HEK293 (cell line): Measurements from ENCODE around the gene MEX3A.

Experiments used
- CTCF ChIP-seq: fragments of 450-650 bp; formaldehyde crosslinking; IDR thresholded peaks from 2 replicates; pipeline ENCODE4 v1.5.1; 2016; ENCODE audit warnings: missing biosample characterization, missing genetic modification characterization
- EGR2 ChIP-seq: fragments of 450-650 bp; formaldehyde crosslinking; IDR thresholded peaks from 2 replicates; pipeline ENCODE4 v1.5.1; 2016; ENCODE audit warnings: low read depth, missing biosample characterization, missing genetic modification characterization
- GLIS1 ChIP-seq: fragments of 450-650 bp; formaldehyde crosslinking; IDR thresholded peaks from 2 replicates; pipeline ENCODE4 v1.5.1; 2016; ENCODE audit warnings: missing biosample characterization, missing genetic modification characterization
- GLIS2 ChIP-seq: fragments of 450-650 bp; formaldehyde crosslinking; IDR thresholded peaks from 2 replicates; pipeline ENCODE4 v1.5.1; 2016; ENCODE audit warnings: missing biosample characterization, missing genetic modification characterization
- KLF16 ChIP-seq: fragments of 450-650 bp; formaldehyde crosslinking; IDR thresholded peaks from 2 replicates; pipeline ENCODE4 v1.5.1; 2017; ENCODE audit warnings: missing biosample characterization, missing genetic modification characterization
- KLF7 ChIP-seq: fragments of 450-650 bp; formaldehyde crosslinking; IDR thresholded peaks from 2 replicates; pipeline ENCODE4 v1.5.1; 2016; ENCODE audit warnings: missing biosample characterization, missing genetic modification characterization, borderline replicate concordance
- REPIN1 ChIP-seq: fragments of 450-650 bp; formaldehyde crosslinking; IDR thresholded peaks from 2 replicates; pipeline ENCODE4 v1.5.1; 2017; ENCODE audit warnings: missing biosample characterization, missing genetic modification characterization, low read depth
- SP7 ChIP-seq: fragments of 450-650 bp; formaldehyde crosslinking; IDR thresholded peaks from 2 replicates; pipeline ENCODE4 v1.5.1; 2016; ENCODE audit warnings: missing biosample characterization, missing genetic modification characterization
- YY1 ChIP-seq: fragments of 450-650 bp; formaldehyde crosslinking; IDR thresholded peaks from 2 replicates; pipeline ENCODE4 v1.5.1; 2018; ENCODE audit warnings: missing biosample characterization, missing genetic modification characterization
- ZBTB17 ChIP-seq: fragments of 450-650 bp; formaldehyde crosslinking; IDR thresholded peaks from 2 replicates; pipeline ENCODE4 v1.5.1; 2016; ENCODE audit warnings: missing biosample characterization, missing genetic modification characterization
- ZBTB20 ChIP-seq: fragments of 450-650 bp; formaldehyde crosslinking; IDR thresholded peaks from 2 replicates; pipeline ENCODE4 v1.5.1; 2016; ENCODE audit warnings: missing biosample characterization, missing genetic modification characterization
- ZBTB8A ChIP-seq: fragments of 450-650 bp; formaldehyde crosslinking; IDR thresholded peaks from 2 replicates; pipeline ENCODE4 v1.5.1; 2016; ENCODE audit warnings: missing biosample characterization, missing genetic modification characterization
- ZFHX2 ChIP-seq: fragments of 450-650 bp; formaldehyde crosslinking; conservative IDR thresholded peaks from 2 replicates; pipeline ENCODE4 v1.5.1; 2016; ENCODE audit warnings: missing biosample characterization, missing genetic modification characterization
- ZNF146 ChIP-seq: fragments of 450-650 bp; formaldehyde crosslinking; IDR thresholded peaks from 2 replicates; pipeline ENCODE4 v1.5.1; 2016; ENCODE audit warnings: missing biosample characterization, missing genetic modification characterization
- ZNF155 ChIP-seq: fragments of 450-650 bp; formaldehyde crosslinking; IDR thresholded peaks from 2 replicates; pipeline ENCODE4 v1.5.1; 2016; ENCODE audit warnings: missing biosample characterization, missing genetic modification characterization
- ZNF175 ChIP-seq: fragments of 450-650 bp; formaldehyde crosslinking; IDR thresholded peaks from 2 replicates; pipeline ENCODE4 v1.5.1; 2016; ENCODE audit warnings: missing biosample characterization, missing genetic modification characterization
- ZNF221 ChIP-seq: fragments of 450-650 bp; formaldehyde crosslinking; IDR thresholded peaks from 2 replicates; pipeline ENCODE4 v1.5.1; 2017; ENCODE audit warnings: missing biosample characterization, missing genetic modification characterization, borderline replicate concordance
- ZNF292 ChIP-seq: fragments of 450-650 bp; formaldehyde crosslinking; IDR thresholded peaks from 2 replicates; pipeline ENCODE4 v1.5.1; 2016; ENCODE audit warnings: low read depth, missing biosample characterization, missing genetic modification characterization, borderline replicate concordance
- ZNF335 ChIP-seq: fragments of 450-650 bp; formaldehyde crosslinking; conservative IDR thresholded peaks from 2 replicates; pipeline ENCODE4 v1.5.1; 2016; ENCODE audit warnings: missing biosample characterization, missing genetic modification characterization
- ZNF37A ChIP-seq: fragments of 450-650 bp; IDR thresholded peaks from 2 replicates; pipeline ENCODE4 v1.5.1; 2018; ENCODE audit warnings: missing biosample characterization, missing genetic modification characterization
- ZNF391 ChIP-seq: fragments of 450-650 bp; formaldehyde crosslinking; IDR thresholded peaks from 2 replicates; pipeline ENCODE4 v1.5.1; 2016; ENCODE audit warnings: low read depth, missing biosample characterization, missing genetic modification characterization, borderline replicate concordance
- ZNF501 ChIP-seq: fragments of 450-650 bp; formaldehyde crosslinking; IDR thresholded peaks from 2 replicates; pipeline ENCODE4 v1.5.1; 2016; ENCODE audit warnings: missing biosample characterization, missing genetic modification characterization
- ZNF600 ChIP-seq: fragments of 450-650 bp; formaldehyde crosslinking; IDR thresholded peaks from 2 replicates; pipeline ENCODE4 v1.5.1; 2016; ENCODE audit warnings: missing biosample characterization, missing genetic modification characterization
- ZNF629 ChIP-seq: fragments of 450-650 bp; formaldehyde crosslinking; IDR thresholded peaks from 2 replicates; pipeline ENCODE4 v1.5.1; 2017; ENCODE audit warnings: missing biosample characterization, missing genetic modification characterization
- ZNF76 ChIP-seq: fragments of 450-650 bp; formaldehyde crosslinking; IDR thresholded peaks from 2 replicates; pipeline ENCODE4; 2016; ENCODE audit warnings: low read depth, missing biosample characterization, missing genetic modification characterization, borderline replicate concordance
- ZNF792 ChIP-seq: fragments of 450-650 bp; formaldehyde crosslinking; IDR thresholded peaks from 2 replicates; pipeline ENCODE4 v1.5.1; 2016; ENCODE audit warnings: missing biosample characterization, missing genetic modification characterization
- ZSCAN5A ChIP-seq: fragments of 450-650 bp; formaldehyde crosslinking; IDR thresholded peaks from 2 replicates; pipeline ENCODE4 v1.5.1; 2016; ENCODE audit warnings: missing biosample characterization, missing genetic modification characterization
- TF ChIP-seq, protein P1 (sequence below): fragments of 450-650 bp; formaldehyde crosslinking; IDR thresholded peaks from 2 replicates; pipeline ENCODE4 v1.5.1; 2016; ENCODE audit warnings: missing biosample characterization, missing genetic modification characterization
- TF ChIP-seq, protein P2 (sequence below): fragments of 450-650 bp; formaldehyde crosslinking; IDR thresholded peaks from 2 replicates; pipeline ENCODE4 v1.5.1; 2016; ENCODE audit warnings: missing biosample characterization, missing genetic modification characterization
- TF ChIP-seq, protein P3 (sequence below): fragments of 450-650 bp; formaldehyde crosslinking; optimal IDR thresholded peaks from 2 replicates; pipeline ENCODE3; 2016; ENCODE audit warnings: missing biosample characterization, mild to moderate bottlenecking, missing genetic modification characterization
- TF ChIP-seq, protein P4 (sequence below): fragments of 450-650 bp; formaldehyde crosslinking; IDR thresholded peaks from 2 replicates; pipeline ENCODE4 v1.5.1; 2017; ENCODE audit warnings: missing biosample characterization, mild to moderate bottlenecking, missing genetic modification characterization, moderate library complexity

MEX3A gene

DNA sequence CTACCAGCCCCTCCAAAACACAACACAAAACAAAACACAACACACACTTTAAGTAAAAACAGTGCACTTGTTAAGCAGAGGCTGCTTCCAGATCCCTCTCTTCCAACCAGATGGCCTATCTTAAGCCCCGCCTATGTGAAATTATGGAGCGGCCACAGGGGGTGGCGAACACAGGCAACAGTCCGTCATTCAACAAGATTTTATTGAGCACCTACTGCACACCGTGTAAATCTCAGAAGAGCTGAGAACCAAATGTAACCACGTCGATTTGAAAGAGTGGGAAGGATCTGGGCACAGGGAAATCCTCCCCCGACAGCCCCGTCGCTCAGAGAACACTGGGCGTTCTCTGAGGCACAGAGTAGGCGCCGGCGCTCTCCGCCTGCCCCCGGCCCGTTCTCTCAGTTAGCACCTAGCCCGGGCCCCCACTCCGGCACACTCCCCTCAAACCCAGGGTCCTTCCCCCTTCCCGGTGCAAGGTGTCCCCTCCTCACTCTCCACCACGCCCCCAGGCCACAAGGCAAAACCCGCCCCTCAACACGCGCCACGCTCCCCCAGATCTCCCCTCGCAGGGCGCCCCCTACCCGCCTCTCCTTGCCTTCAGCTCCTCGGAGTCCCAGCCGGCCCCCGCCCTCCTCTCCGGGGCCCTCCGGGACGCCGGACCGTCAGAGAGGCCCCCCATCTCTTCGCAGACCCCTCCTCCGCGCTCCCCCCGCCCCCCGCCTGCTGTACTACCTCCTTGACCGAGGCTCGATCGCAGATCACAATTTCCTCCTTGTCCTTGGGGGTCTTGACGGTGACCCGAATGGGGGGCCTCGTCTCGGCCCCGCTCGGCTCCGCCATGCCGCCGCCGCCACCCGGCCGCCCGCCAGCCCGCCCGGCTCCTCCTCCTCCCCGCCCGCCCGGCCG lies 29.1 kb downstream of the MEX3A start (continued):
- TF ChIP-seq, protein P1, sequence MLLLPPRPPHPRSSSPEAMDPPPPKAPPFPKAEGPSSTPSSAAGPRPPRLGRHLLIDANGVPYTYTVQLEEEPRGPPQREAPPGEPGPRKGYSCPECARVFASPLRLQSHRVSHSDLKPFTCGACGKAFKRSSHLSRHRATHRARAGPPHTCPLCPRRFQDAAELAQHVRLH, result 0 out of 2 replicates have a peak, but pooled peaks have one; percentile 59
- no peak for TF ChIP-seq ZNF175 (tag by site-specific recombination)
- TF ChIP-seq ZNF792 (tag by site-specific recombination), result peak; percentile 97
- TF ChIP-seq, protein P2, sequence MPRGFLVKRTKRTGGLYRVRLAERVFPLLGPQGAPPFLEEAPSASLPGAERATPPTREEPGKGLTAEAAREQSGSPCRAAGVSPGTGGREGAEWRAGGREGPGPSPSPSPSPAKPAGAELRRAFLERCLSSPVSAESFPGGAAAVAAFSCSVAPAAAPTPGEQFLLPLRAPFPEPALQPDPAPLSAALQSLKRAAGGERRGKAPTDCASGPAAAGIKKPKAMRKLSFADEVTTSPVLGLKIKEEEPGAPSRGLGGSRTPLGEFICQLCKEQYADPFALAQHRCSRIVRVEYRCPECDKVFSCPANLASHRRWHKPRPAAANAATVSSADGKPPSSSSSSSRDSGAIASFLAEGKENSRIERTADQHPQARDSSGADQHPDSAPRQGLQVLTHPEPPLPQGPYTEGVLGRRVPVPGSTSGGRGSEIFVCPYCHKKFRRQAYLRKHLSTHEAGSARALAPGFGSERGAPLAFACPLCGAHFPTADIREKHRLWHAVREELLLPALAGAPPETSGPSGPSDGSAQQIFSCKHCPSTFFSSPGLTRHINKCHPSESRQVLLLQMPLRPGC (tag by site-specific recombination), result peak; percentile 54; the same call in 1 of the 2 replicates
- TF ChIP-seq ZBTB17, result peak; percentile 72
- TF ChIP-seq ZNF501 (tag by site-specific recombination), result peak; percentile 87
- TF ChIP-seq, protein P3, sequence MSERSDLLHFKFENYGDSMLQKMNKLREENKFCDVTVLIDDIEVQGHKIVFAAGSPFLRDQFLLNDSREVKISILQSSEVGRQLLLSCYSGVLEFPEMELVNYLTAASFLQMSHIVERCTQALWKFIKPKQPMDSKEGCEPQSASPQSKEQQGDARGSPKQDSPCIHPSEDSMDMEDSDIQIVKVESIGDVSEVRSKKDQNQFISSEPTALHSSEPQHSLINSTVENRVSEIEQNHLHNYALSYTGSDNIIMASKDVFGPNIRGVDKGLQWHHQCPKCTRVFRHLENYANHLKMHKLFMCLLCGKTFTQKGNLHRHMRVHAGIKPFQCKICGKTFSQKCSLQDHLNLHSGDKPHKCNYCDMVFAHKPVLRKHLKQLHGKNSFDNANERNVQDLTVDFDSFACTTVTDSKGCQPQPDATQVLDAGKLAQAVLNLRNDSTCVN (tag by site-specific recombination), result peak; percentile 4
- TF ChIP-seq EGR2, result peak; percentile 60
- TF ChIP-seq GLIS2 (tag by site-specific recombination), result peak; percentile 92
- peak; percentile 78 for TF ChIP-seq ZBTB20 (tag by site-specific recombination)
- 0 out of 2 replicates have a peak, but pooled peaks have one; percentile 23 for TF ChIP-seq ZNF600 (tag by site-specific recombination)
- TF ChIP-seq ZSCAN5A, result peak; percentile 38; the same call in 1 of the 2 replicates
- TF ChIP-seq REPIN1 (tag by site-specific recombination), result peak; percentile 66
- TF ChIP-seq ZNF629 (tag by site-specific recombination), result peak; percentile 49; the same call in 1 of the 2 replicates
- TF ChIP-seq ZNF221, result no peak
- TF ChIP-seq ZNF146 (tag by site-specific recombination), result no peak
- TF ChIP-seq KLF16 (tag by site-specific recombination), result peak; percentile 78
- TF ChIP-seq ZNF155 (tag by site-specific recombination), result no peak
- peak; percentile 97 for TF ChIP-seq ZNF335 (tag by site-specific recombination)
- TF ChIP-seq ZNF76, result peak; percentile 81; the same call in 1 of the 2 replicates
- 0 out of 2 replicates have a peak, but pooled peaks have one; percentile 15 for TF ChIP-seq KLF7 (tag by site-specific recombination)
- TF ChIP-seq YY1, result peak; percentile 51
- peak; percentile 77 for TF ChIP-seq ZFHX2
- TF ChIP-seq GLIS1, result peak; percentile 59; the same call in 1 of the 2 replicates
- peak; percentile 88 for TF ChIP-seq ZBTB8A (tag by site-specific recombination)
- peak; percentile 86; the same call in 1 of the 2 replicates for TF ChIP-seq ZNF391 (tag by site-specific recombination)
- TF ChIP-seq, protein P4, sequence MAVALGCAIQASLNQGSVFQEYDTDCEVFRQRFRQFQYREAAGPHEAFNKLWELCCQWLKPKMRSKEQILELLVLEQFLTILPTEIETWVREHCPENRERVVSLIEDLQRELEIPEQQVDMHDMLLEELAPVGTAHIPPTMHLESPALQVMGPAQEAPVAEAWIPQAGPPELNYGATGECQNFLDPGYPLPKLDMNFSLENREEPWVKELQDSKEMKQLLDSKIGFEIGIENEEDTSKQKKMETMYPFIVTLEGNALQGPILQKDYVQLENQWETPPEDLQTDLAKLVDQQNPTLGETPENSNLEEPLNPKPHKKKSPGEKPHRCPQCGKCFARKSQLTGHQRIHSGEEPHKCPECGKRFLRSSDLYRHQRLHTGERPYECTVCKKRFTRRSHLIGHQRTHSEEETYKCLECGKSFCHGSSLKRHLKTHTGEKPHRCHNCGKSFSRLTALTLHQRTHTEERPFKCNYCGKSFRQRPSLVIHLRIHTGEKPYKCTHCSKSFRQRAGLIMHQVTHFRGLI (tag by site-specific recombination), result peak; percentile 34; the same call in 1 of the 2 replicates
- TF ChIP-seq SP7 (tag by site-specific recombination), result peak; percentile 55
- peak; percentile 91 for TF ChIP-seq CTCF (tag by site-specific recombination)
- no peak for TF ChIP-seq ZNF292 (tag by site-specific recombination)
- no peak for TF ChIP-seq ZNF37A
